Activated CD4-positive, alpha-beta T cell treated with anti-CD3 and anti-CD28 coated beads, Interleukin-2, amount 50 U/mL, for 1 hour (primary cell): ENCODE measurements around the gene SART3.
A peak's percentile ranks its signal among the peaks of the same experiment; 100 is the strongest.
"Not testable (repeated sequence)": the region's sequence is repeated elsewhere in the genome, so short reads cannot be mapped to it uniquely, and the experiment has no call there.

Experiments
- DNase-seq: peaks from one replicate; pipeline ENCODE4 v3.0.0-alpha.2; 2020

Gene SART3

DNA sequence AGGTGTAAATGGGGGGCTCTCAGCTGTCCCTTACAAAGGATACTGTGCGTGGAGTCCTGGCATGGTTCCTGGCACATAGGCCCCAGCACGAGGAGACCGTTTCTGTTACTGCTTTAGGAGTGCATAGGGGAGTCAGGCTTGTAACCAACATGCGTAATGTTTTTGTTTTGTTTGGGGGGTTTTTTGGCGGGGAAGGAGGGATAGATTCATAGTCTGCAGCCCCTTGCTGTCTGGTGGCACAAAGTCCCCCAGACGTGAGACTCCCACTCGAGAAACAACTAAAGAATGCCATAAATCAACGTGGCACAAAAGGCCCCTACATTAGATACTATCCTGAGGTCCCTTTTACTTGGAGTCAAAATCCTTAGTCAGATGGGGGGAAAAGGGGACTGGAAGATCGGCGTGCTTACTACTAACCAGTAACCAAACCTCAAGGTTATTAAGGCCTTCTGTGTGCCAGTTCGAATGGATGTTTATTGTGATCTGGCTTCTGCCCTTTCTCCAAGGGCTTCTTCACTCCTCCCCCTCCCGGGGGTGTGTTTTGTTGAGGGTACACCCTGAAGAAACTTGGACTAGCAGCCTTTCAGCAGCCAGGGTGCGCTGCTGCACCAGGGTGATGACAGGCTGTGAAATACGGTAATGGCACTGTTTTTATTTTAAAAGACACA lies 2.3 kb upstream of the SART3 start:
- peak; percentile 85 for DNase-seq

- peak; percentile 98 for DNase-seq
Measured at GRCh38 chr12:108562348-108563135, 1.6 kb upstream of the SART3 start, which contains the start of gene ISCU. Gene ISCU (plus strand): TSS chr12:108562596. CDS start chr12:108562623, 27 bp downstream.

DNA sequence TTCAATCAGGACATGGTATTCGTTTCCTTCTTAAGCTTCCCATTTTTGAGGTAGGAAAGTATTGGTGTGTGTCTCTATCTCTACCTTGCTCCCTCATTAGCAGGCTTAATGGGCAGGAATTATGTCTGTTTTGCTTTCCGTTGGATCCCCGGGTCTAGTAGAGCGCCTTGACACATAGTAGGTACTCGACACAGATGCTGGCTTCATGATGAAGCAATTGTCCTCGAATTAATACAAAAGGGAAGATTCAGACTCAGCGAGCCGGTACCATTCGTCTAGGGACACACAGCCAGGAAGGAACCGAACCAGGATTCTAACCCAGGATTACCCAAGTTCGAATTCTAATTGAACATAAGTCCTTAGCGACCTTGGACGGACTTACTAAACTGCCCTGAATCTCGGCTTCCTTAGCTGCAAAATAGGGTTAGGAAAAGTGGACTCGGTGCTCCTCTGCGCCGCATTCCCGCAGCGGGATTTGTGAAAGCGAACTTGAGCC lies 927 bp upstream of the SART3 start:
- no peak for DNase-seq

GRCh38 chr12:108560321-108560721 lies 652 bp downstream of the SART3 start:
- DNase-seq: no peak

- no peak for DNase-seq
Measured at GRCh38 chr12:108559748-108560147, 1.2 kb downstream of the SART3 start.

GRCh38 chr12:108559007-108559655 lies 1.8 kb downstream of the SART3 start:
- no peak for DNase-seq

- not testable (repeated sequence) for DNase-seq
Measured at GRCh38 chr12:108555383-108555782, 5.6 kb downstream of the SART3 start.

GRCh38 chr12:108553799-108554198 lies 7.2 kb downstream of the SART3 start:
- no peak for DNase-seq

GRCh38 chr12:108551535-108551934 lies 9.4 kb downstream of the SART3 start:
- DNase-seq: no peak

DNA sequence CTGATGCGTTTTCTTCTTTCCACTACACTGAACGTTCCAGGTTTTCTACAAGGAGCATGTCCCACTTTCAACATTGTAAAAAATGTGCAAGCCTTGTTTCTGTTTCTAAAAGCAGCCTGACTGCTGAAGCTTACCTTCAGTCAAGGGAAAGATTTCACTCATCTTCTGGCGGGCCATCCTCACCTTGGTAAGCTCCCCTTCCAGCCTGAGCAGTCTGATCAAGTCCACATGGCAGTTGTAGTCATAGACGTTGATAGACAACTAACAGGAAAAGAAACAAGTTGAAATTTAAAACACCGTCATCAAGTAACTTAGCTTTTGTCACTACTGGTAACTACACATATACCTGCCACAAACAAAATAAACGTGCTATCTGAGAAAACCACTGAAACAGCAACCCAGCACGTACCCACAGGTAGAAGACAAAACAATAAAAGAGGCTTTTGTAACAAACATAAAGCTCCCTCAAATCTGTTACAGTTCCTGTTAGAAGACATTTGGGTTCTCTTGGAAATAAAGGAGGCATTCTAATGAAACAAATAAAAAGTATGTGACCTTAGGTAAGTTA lies 11.9 kb downstream of the SART3 start:
- DNase-seq: no peak

- DNase-seq: no peak
Measured at GRCh38 chr12:108547686-108548085, 13.3 kb downstream of the SART3 start.

DNA sequence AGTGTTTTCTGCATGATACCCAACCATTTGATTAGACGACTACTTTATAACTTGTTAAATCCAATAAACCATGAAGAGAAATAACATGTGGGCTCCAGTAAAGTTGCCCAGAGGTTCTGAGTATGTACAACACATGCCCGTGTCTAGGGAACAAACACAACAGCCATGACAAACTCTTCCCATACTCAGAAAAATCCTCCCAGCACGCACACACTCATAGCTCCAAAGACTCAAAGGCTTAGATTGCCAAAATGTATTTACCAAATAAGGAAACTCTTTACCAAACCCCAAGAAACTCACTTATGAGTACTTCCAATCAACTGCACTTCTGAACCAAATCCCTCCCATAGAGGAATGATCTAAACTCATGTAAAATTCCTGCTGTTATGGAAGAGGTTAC lies 17.3 kb downstream of the SART3 start:
- no peak for DNase-seq

GRCh38 chr12:108542320-108542719 lies 18.7 kb downstream of the SART3 start:
- no peak for DNase-seq

DNA sequence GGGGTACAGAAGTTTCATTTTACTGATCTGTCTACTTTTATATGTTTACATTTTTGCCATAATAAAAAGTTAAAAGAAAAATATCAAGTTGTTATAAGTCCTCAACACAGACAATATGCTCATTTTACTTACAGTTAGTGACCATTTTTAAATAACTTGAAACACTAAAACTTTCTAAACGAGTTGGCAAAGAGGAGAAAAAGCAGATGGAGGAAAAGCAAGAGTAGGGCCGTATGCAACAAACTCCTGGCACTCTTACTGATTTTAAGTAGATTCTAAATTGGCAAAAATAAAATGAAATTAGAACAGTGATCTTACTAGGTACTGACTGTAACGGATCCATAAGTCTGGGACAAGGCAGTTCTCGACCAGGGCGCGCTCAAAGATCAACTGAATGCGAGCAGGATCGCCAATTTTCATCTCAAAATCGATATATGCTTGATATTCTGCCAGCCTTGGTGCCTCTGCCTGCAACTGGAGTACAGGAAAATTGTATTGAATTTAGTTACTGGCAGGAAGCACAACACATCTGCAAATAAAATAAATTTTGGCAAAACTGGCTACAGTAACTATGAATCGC lies 22.3 kb downstream of the SART3 start:
- no peak for DNase-seq

DNA sequence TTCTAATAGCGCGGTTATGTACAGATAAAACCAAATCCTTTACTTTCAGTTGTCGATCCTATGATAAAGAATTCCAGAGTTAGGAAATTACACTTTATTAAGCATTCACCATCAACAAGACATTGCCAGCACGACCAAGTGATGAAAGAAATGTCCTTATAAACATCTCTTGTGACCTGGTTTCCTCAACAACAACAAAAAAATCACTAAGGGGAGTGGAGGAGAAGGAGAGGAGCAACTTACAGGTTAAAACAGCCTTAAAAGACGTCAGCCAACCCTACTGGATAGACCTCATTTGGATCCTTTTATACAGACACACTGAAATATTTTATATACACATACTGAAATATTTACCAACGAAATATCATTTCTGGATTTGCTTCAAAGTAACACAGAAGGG lies 22.8 kb downstream of the SART3 start:
- no peak for DNase-seq

- no peak for DNase-seq
Measured at GRCh38 chr12:108531929-108532848, 28.8 kb downstream of the SART3 start.

GRCh38 chr12:108530161-108530560 lies 30.8 kb downstream of the SART3 start:
- no peak for DNase-seq

DNA sequence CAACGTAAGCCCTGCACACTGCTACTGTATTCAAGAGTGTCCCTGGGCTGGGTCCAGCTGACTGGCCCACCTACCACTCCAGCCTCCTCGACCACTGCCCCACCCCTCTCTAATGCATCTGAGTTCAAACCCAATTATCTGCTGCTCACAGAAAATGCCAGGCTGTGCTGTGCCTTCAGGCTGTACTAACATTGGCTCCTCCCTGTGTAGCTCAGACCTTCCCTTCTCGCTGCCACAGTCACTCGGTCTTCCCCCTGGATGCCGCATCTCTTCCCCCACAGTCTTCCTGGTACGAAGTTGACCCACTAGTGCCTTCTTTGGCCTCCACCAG lies 33.8 kb downstream of the SART3 start:
- no peak for DNase-seq

DNA sequence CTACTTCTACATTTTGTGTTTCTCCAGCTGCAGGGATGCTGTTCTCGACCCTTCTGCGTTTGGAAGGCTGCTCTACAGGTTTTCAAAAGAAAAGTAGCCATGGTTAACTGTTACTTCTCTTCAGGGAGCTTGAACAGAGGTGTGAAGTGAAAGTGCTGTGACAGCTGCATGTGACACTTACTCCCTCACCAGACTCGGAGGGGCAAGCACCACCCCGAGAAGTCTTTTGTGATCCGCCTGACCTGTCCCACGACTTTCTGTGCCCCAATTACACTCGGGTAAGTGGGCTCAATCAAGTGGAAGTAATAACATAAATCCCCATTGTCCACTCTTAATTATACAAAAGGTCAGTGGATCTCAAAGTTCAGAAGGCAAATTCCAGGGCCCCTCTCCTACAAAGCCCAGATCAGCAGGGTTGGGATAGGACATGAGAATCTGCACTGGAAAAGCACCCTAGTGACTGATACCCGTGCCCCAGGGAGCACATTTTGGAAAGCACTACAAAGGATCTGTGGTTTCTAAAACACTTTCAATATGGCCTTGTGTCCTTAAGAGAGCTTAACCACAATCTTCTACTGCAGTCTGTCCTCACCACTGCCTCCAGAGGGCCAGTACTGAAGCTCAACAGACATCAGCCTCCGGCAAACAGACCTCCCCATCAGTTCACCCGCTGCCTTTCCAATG lies 34.3 kb downstream of the SART3 start:
- DNase-seq: no peak

- no peak for DNase-seq
Measured at GRCh38 chr12:108525681-108526080, 35.3 kb downstream of the SART3 start.

GRCh38 chr12:108523365-108523764 lies 37.6 kb downstream of the SART3 start:
- no peak for DNase-seq
